Stimulated activated memory B cell treated with anti-CD40 and anti-IgM and Interleukin-4, amounts not matched to agents 10 μg/mL and 1 μg/mL and 100 μg/mL, for 72 hours (primary cell): ENCODE measurements around the gene CUL2.
"Not testable (repeated sequence)": the region's sequence is repeated elsewhere in the genome, so short reads cannot be mapped to it uniquely, and the experiment has no call there.

Experiments
- ATAC-seq: fragments of 150-1000 bp; cut with Tn5 transposase; 2 replicates; pipeline ENCODE4 v1.10.0; 2021
- H3K27ac Mint-ChIP-seq: one replicate; pipeline ENCODE4 v1.8.0; 2022; ENCODE audit warnings: mild to moderate bottlenecking, mixed read lengths
- H3K27me3 Mint-ChIP-seq: one replicate; pipeline ENCODE4 v1.8.0; 2022; ENCODE audit warnings: mixed read lengths
- H3K36me3 Mint-ChIP-seq: one replicate; pipeline ENCODE4 v1.8.0; 2022; ENCODE audit warnings: mixed read lengths
- H3K4me1 Mint-ChIP-seq: one replicate; pipeline ENCODE4 v1.8.0; 2022; ENCODE audit warnings: mixed read lengths
- H3K4me3 Mint-ChIP-seq: one replicate; pipeline ENCODE4 v1.8.0; 2022; ENCODE audit warnings: mild to moderate bottlenecking, moderate library complexity, mixed read lengths
- H3K9me3 Mint-ChIP-seq: one replicate; pipeline ENCODE4 v1.8.0; 2022; ENCODE audit warnings: mixed read lengths

The CUL2 gene

DNA sequence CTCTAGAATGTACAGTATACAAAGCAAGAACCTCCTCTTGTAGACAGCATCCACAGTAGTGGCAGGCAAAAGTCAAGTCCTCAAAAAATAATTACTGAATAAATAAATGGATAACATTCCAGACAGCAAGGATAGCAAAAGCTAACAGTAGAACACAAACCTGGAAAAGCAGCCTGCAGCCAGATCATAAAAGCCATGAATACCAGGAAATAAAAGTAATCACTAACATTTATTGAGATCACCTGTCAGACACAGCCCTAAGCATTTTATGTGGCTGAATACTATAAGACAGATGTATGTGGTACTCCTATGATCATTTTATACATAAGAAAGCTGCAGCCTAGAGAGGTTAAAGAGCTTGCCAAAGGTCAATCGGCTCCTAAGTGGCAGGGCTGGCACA lies 34.0 kb downstream of the CUL2 start:
- peaks cover 67% of the 10 kb centered on the region for H3K36me3 Mint-ChIP-seq
- no peak overlapping the region for H3K4me3 Mint-ChIP-seq
- peaks cover 10% of the 10 kb centered on the region for H3K4me1 Mint-ChIP-seq
- ATAC-seq, result no peak
- no peaks in the 10 kb centered on the region for H3K9me3 Mint-ChIP-seq
- H3K27ac Mint-ChIP-seq, result no peak overlapping the region
- H3K27me3 Mint-ChIP-seq, result no peaks in the 10 kb centered on the region

DNA sequence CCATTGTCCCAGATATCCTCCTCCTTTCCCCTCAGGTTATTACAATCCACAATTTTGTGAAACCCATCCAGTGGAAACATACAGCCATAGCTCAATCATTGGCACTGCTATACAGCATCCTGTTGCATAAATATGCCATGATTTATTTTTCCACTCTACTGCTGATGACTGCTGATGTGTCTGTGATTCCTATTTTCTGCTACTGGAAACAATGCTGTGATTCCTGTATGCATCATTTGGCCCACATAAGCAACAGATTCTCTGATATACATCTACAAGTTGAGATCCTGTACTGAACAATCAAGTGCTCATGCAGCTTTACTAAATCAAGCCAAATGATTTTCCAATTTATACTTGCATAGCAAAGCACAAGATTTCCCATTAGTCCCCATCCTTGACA lies 39.6 kb downstream of the CUL2 start:
- no peak for ATAC-seq
- H3K4me3 Mint-ChIP-seq, result no peak overlapping the region
- H3K27ac Mint-ChIP-seq, result no peak overlapping the region
- peaks cover 76% of the 10 kb centered on the region for H3K36me3 Mint-ChIP-seq
- H3K9me3 Mint-ChIP-seq, result no peaks in the 10 kb centered on the region
- H3K4me1 Mint-ChIP-seq, result peaks cover 19% of the 10 kb centered on the region
- H3K27me3 Mint-ChIP-seq, result no peaks in the 10 kb centered on the region

DNA sequence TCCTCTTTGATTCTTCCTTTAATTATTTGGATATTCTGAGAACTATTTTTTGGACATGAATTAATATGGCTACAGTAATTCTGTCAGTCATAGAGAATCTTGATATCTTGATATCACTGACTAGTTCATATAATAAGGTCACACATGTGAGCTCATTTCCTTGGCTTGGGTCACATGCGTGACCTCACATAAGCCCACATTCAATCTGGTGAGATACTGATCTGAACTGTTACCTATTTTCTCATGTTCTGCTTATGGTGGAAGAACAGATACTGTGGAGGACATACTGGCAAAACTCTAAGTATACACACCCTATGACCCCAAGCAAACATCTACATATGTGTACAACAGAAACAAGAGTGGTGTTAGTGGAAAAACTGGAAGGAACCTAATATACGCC lies 44.1 kb downstream of the CUL2 start:
- no peak overlapping the region for H3K27ac Mint-ChIP-seq

DNA sequence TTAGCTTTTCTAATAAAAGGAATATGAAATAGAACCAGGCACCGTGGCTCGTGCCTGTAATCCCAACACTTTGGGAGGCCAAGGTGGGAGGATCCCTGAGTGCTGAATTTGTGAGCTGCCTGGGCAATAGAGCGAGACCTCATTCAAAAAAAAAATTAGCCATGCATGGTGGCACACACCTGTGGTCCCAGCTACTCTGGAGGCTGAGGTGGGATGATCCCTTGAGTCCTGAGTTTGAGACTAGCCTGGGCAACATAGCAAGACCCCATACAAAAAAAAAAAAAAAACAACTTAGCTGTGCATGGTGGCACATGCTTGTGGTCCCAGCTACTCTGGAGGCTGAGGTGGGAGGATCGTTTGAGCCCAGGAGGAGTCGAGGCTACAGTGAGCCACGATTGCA lies 44.9 kb downstream of the CUL2 start:
- Mint-ChIP-seq H3K36me3 (peaks cover 77% of the 10 kb centered on the region), H3K4me1 (peaks cover 19% of the 10 kb centered on the region)
- not testable (repeated sequence) for H3K27me3 Mint-ChIP-seq, H3K27ac Mint-ChIP-seq, H3K4me3 Mint-ChIP-seq, ATAC-seq, H3K9me3 Mint-ChIP-seq

More for the DNA sequence above, 44.1 kb downstream of the CUL2 start:
- no peak for ATAC-seq
- peaks cover 77% of the 10 kb centered on the region for H3K36me3 Mint-ChIP-seq
- H3K4me3 Mint-ChIP-seq, result no peak overlapping the region
- H3K4me1 Mint-ChIP-seq, result peaks cover 19% of the 10 kb centered on the region
- H3K27me3 Mint-ChIP-seq, result no peaks in the 10 kb centered on the region
- H3K9me3 Mint-ChIP-seq, result no peaks in the 10 kb centered on the region

DNA sequence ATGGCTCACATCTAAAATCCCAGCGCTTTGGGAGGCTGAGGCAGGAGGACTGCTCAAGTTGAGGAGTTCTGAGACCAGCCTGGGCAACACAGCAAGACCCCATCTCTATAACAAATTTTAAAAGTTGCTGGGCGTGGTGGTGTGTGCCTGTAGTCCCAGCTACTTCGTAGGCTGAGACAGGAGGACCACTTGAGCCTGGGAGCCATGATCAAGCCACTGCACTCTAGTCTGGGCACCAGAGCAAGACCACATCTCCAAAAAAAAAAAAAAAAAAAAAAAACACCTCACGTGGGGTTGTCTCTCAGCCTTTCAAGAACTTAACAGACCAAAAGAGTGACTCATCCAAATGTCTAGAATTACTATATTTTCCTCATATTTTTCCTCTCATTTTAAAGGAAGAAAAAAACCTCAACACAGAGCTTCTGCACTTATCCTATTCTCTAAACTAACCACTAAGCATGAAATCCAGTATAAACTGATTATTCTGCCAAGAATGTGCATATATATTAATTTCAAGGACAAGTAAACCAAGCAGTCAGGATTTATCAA lies 46.3 kb downstream of the CUL2 start:
- Mint-ChIP-seq H3K27ac (no peak overlapping the region), H3K4me3 (no peak overlapping the region)

DNA sequence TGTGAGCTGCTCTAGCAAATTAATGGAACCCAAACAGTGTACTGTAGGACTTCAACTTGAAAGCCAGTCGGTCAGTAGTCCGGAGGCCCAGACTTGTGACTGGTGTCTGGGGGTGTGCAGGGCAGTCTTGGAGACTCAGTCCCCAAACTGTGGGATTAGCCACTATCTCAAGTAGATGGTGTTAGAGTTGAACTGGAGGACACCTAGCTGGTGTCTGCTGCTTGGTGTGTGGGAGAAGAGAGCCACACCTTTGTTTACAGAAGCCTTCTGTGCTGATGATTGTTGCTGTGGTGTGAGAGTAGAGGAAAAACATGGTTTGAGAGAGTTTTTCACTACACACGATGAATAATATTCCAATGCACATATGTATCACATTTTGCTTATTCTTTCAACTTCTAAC lies 47.4 kb downstream of the CUL2 start:
- Mint-ChIP-seq H3K27me3 (no peaks in the 10 kb centered on the region), H3K36me3 (peaks cover 63% of the 10 kb centered on the region), H3K9me3 (no peaks in the 10 kb centered on the region), H3K4me1 (peaks cover 7% of the 10 kb centered on the region), H3K4me3 (no peak overlapping the region), H3K27ac (no peak overlapping the region)
- no peak for ATAC-seq

More for the DNA sequence above, 46.3 kb downstream of the CUL2 start:
- no peak for ATAC-seq
- Mint-ChIP-seq H3K9me3 (no peaks in the 10 kb centered on the region), H3K4me1 (peaks cover 12% of the 10 kb centered on the region), H3K27me3 (no peaks in the 10 kb centered on the region), H3K36me3 (peaks cover 70% of the 10 kb centered on the region)

DNA sequence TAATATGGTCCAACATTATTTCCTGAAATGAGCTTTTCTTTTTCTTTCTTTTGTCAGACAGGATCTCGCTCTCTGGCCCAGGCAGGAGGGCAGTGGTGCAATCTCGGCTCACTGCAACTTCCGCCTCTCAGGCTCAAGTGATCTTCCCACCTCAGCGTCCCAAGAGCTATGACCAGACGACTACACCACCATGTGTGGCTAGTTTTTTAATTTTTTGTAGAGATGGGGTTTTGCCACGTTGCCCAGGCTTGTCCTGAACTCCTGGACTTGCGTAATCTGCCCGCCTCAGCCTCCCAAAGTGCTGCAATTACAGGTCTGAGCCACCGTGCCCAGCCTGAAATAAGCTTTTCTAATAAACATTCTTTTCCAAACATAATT lies 48.6 kb downstream of the CUL2 start:
- no peak overlapping the region for H3K4me3 Mint-ChIP-seq
- peaks cover 56% of the 10 kb centered on the region for H3K36me3 Mint-ChIP-seq
- no peaks in the 10 kb centered on the region for H3K9me3 Mint-ChIP-seq
- ATAC-seq, result no peak
- peaks cover 7% of the 10 kb centered on the region for H3K4me1 Mint-ChIP-seq
- H3K27ac Mint-ChIP-seq, result no peak overlapping the region
- no peaks in the 10 kb centered on the region for H3K27me3 Mint-ChIP-seq

DNA sequence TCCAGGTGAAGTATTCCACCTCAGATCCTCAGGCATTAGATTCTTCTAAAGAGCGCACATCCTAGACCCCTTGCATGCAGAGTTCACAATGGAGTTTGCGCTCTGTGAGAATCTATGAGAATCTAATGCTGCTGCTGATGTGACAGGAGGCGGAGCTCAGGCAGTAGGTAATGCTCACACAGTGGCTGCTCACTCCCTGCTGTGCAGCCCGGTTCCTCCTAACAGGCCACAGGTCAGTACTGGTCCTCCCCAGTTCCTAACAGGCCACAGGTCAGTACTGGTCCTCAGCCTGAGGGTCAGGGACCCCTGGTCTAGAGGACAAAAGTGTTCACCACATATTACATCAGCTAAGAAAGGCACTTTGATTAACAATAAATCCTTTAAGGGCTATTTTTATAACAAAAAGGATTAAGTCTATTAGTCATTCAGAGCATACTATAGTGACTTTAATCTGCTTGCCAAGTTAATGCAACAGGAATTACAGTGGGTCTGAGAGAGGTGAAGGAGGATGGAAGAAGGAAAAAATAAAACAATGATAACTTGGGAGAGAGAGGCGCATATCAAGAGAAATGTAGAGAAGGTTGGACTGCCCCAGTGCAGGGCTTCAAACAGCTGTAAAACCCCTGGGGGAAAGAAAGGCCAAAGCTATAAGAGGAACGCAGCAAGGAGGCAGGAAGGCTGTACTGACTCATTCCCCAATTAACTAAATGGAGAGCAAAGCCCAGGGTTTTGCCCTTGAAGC lies 49.2 kb downstream of the CUL2 start:
- no peaks in the 10 kb centered on the region for H3K27me3 Mint-ChIP-seq
- peaks cover 56% of the 10 kb centered on the region for H3K36me3 Mint-ChIP-seq
- H3K9me3 Mint-ChIP-seq, result no peaks in the 10 kb centered on the region
- no peak for ATAC-seq
- H3K4me3 Mint-ChIP-seq, result no peak overlapping the region
- H3K27ac Mint-ChIP-seq, result no peak overlapping the region
- peaks cover 3% of the 10 kb centered on the region for H3K4me1 Mint-ChIP-seq

DNA sequence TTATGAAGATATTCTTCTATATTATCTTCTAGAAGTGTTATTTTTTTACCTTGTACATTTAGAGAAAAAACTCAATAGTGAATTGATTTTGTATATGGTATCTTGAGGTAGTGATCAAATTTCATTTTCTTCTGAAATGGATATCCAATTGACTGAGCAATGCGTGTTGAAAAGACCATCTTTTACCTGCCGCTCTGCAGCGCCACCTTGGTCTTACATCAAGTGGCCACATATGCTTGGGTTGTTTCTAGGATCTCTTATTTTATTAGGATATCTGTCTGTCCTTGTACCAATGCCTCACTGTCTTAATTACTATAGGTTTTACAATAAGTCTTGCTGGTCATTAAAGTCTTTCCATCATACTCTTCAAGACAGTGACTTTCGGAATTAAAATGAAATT lies 53.0 kb downstream of the CUL2 start:
- peaks cover 52% of the 10 kb centered on the region for H3K36me3 Mint-ChIP-seq
- H3K9me3 Mint-ChIP-seq, result no peaks in the 10 kb centered on the region
- no peaks in the 10 kb centered on the region for H3K4me1 Mint-ChIP-seq
- no peak overlapping the region for H3K4me3 Mint-ChIP-seq
- ATAC-seq, result no peak
- no peak overlapping the region for H3K27ac Mint-ChIP-seq
- H3K27me3 Mint-ChIP-seq, result no peaks in the 10 kb centered on the region

DNA sequence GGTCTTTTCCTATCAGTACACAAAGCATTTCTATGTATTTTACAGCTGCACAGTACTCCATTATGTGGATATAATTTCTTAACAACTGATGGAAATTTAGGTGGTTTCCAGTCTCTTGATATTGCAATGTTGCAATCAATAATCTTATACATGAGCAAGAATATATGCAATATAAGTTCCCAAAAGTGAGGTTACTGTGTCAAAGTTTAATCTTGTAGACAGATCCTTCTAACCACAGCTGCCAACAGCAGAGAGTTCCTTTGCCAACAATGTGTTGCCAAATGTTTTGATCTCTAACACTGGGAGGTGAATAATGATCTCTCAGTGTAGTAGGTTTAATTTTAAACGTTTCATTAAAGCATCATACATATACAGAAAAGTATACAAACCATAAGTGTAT lies 54.5 kb downstream of the CUL2 start:
- Mint-ChIP-seq H3K27me3 (no peaks in the 10 kb centered on the region), H3K4me3 (no peak overlapping the region), H3K4me1 (no peaks in the 10 kb centered on the region), H3K27ac (no peak overlapping the region), H3K36me3 (peaks cover 40% of the 10 kb centered on the region), H3K9me3 (no peaks in the 10 kb centered on the region)
- no peak for ATAC-seq

DNA sequence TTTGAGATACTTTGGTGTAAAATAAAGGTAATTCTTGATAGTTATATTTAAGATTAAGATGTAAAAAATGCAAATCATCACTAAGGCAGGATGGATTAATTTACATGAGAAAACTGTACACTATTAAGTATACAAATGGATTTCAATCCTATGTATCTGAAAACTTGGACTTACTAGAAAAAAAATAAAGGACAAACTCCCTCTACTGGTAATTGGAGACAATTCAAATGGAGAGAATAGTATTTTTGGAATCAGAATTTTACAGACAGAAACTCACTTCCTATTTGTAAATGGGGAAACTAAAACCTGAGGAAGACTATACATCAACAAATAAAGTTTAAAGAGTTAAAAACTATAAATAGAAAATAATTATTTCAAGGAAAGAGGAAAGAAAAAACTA lies 62.6 kb downstream of the CUL2 start:
- Mint-ChIP-seq H3K4me3 (no peak overlapping the region), H3K27ac (no peak overlapping the region), H3K9me3 (no peaks in the 10 kb centered on the region), H3K36me3 (peaks cover 26% of the 10 kb centered on the region), H3K4me1 (no peaks in the 10 kb centered on the region), H3K27me3 (no peaks in the 10 kb centered on the region)
- no peak for ATAC-seq

DNA sequence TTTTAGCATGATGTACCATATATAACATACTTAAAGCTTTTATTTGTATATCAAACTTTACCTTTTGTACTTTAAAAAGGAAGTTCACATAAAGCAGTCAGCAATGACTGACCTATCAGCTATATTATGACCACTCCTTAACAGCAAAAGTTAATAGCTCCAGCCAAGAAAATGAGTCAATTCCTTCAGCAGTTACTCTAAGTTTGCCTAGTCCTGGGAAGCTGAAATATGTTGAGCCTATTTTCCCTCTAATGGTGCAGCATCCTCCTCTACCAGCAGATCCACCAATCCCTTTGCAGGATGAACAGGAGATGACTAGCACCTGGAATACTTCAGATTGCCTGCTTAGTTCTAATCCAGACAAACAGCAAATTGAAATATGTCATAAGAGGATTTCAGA lies 64.2 kb downstream of the CUL2 start:
- Mint-ChIP-seq H3K27ac (no peak overlapping the region), H3K4me3 (no peak overlapping the region), H3K27me3 (no peaks in the 10 kb centered on the region), H3K4me1 (no peaks in the 10 kb centered on the region), H3K36me3 (peaks cover 39% of the 10 kb centered on the region), H3K9me3 (no peaks in the 10 kb centered on the region)
- ATAC-seq, result no peak

DNA sequence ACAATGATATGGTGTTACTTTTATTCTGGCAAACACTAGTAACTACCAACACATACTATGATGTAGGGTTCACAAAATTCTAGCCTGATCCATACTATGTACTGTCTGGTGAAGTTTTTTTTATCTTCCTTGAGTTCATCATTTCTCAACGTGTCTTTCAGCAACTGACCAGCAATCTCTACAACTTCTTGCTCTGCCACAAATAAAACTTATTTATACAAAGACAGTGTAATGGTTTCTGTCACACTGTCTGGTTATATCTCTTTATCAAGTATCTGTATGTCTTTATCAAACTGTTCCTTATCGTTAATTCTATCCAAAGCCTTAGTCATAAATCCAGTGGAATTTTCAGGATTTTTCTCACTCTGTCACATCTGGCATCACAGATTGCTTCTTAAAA lies 69.7 kb downstream of the CUL2 start:
- no peaks in the 10 kb centered on the region for H3K4me1 Mint-ChIP-seq
- H3K27me3 Mint-ChIP-seq, result no peaks in the 10 kb centered on the region
- H3K4me3 Mint-ChIP-seq, result no peak overlapping the region
- H3K27ac Mint-ChIP-seq, result no peak overlapping the region
- no peak for ATAC-seq
- H3K9me3 Mint-ChIP-seq, result no peaks in the 10 kb centered on the region
- H3K36me3 Mint-ChIP-seq, result peaks cover 40% of the 10 kb centered on the region

DNA sequence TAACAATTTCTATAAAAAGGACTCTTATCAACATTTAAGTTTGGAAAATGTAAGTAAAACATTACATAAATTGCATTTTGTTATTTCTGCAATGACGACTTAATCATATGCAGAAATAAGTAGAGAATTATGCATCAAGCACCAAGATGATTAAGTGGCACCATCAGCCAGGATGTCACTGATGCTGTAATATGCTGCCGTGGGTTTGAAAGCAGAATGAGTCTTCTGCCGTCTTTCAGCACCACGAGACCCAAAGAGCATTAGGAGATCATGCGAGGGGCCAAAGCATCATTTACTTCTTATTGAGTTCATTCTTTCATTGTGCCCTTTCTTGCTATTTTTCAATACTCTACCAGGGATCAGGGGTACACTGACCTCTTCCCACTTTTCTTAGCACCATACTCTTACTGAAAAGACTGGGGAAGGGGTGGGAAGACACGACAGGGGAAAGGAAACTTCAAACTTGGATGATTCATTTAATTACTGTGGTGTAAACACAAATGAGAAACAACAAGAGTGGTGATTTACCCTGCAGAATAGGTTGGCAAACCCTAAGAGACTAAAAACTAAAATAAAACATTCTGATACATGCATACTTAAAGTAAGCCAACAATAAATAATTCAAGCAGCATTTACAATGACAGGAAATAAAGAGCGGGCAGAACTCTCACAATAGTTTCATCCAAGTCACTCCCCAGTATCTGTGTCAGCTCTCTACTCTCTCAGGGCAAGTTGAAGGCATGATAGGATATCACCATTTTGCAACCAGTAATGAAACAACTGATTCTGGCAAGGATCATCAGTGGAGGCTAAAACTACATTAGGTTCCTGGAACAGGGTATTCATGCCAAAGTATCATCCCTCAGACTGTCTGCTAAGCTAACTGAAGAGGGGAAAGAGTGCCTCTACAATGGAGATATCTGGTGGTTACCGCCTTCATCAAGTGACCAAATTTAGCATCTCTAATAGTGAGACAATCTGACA lies 70.8 kb downstream of the CUL2 start:
- no peak for ATAC-seq
- H3K27me3 Mint-ChIP-seq, result no peaks in the 10 kb centered on the region
- no peak overlapping the region for H3K4me3 Mint-ChIP-seq
- H3K36me3 Mint-ChIP-seq, result peaks cover 35% of the 10 kb centered on the region
- H3K9me3 Mint-ChIP-seq, result no peaks in the 10 kb centered on the region
- no peak overlapping the region for H3K27ac Mint-ChIP-seq
- no peaks in the 10 kb centered on the region for H3K4me1 Mint-ChIP-seq

DNA sequence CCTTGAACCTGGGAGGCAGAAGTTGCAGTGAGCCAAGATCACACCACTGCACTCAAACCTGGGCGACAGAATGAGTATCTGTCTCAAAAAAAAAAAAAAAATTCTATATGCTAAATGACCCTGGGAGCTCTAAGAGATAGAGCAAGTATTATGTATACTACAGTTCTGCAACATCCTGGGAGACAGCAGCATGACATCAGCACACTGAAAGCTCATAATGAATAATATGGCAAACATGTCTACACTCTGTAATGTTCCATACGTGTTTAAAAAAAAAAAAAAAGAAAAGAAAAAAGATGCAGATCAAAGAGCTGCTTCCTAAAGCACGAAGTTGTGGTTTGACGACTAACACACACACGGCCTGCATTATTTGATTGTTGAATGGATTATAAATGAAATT lies 72.5 kb downstream of the CUL2 start:
- ATAC-seq, result no peak
- H3K4me3 Mint-ChIP-seq, result no peak overlapping the region
- H3K4me1 Mint-ChIP-seq, result no peaks in the 10 kb centered on the region
- H3K27me3 Mint-ChIP-seq, result no peaks in the 10 kb centered on the region
- peaks cover 38% of the 10 kb centered on the region for H3K36me3 Mint-ChIP-seq
- H3K27ac Mint-ChIP-seq, result no peak overlapping the region
- H3K9me3 Mint-ChIP-seq, result no peaks in the 10 kb centered on the region
